Loucy (cell line): ENCODE results near the gene PLEKHA6.

Experiments
- CTCF ChIP-seq: fragments of 200-600 bp; sonication (generic); conservative IDR thresholded peaks from 2 replicates; pipeline ENCODE4 v1.5.1; 2014; ENCODE audit warnings: mild to moderate bottlenecking, antibody characterized with exemption, low read length
- EZH2phosphoT487 ChIP-seq: fragments of 200-600 bp; IDR thresholded peaks from 2 replicates; pipeline ENCODE4 v1.6.1; 2018; ENCODE audit warnings: antibody characterized with exemption, mild to moderate bottlenecking, moderate library complexity, borderline replicate concordance

DNA sequence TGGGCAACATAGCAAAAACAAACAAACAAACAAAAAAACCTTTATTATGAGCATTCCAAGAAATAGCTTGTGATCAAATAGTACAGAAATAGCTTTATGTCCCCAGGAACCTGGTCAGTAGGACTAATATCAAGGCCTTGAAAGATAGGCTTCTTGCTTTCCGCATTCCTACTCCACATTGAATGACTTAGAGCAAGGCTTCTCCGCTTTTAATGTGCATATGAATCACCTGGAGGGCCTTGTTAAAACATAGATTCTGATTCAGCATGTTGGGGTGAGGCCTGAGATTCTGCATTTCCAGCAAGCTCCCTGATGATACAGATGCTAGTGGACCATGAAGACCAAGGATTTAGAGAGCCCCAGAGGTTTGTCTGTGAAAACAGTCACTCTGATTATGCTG, 17.4 kb downstream of the PLEKHA6 start:
- TF ChIP-seq CTCF (no peak), EZH2phosphoT487 (no peak)
